ENCODE results near the gene KIAA0232. TPM values are rescaled to one million over a fixed set of nuclear protein-coding genes. Genes with fewer than 3 reads are reported as not detected.

Gene KIAA0232
- total RNA-seq, 1 experiment from 2014 or later, result 5.5 TPM

DNA sequence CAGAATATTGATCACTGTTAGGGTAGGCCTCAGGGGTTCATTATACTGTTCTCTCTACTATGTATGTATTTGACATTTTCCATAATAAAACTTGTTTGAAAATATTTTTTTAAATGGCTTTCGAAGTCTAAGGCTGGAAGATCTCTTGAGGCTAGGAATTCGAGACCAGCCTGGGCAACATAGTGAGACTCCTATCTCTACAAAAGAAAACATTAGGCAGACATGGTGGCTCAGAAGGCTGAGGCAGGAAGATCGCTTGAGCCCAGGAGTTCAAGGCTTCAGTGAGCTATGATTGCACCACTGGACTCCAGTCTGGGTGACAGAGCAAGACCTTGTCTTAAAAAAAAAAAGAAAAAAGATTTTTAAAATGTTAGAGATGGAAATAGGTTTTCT is 111.6 kb downstream of the KIAA0232 start:
- H3F3A ChIP-seq (ENCODE audit: low read length, unreplicated experiment), result no peaks in the 10 kb centered on the region
- H3K9me3 ChIP-seq (ENCODE audit: low read length), result no peaks in the 10 kb centered on the region
- H3K4me2 ChIP-seq (ENCODE audit: low read length), result no peak overlapping the region
- no peaks in the 10 kb centered on the region for H3K9me2 ChIP-seq (replicated peaks; ENCODE audit: low read length)
- CTCF ChIA-PET, result interaction anchor here (0.6 kb wide), 1 partner anchor 925 kb away, joined by 4 read pairs; no protein-coding TSS in a partner anchor
- DNase-seq (no peak), ATAC-seq (no peak)
- BruUV-seq (replicated peaks), result no TSS peak
- intact Hi-C loops (cut with micrococcal nuclease), result no loop called here
- no peak overlapping the region for H3K27ac ChIP-seq (ENCODE audit: low read length)
- no peaks in the 10 kb centered on the region for H4K20me1 ChIP-seq (ENCODE audit: low read length)
- TF ChIP-seq, protein P1, sequence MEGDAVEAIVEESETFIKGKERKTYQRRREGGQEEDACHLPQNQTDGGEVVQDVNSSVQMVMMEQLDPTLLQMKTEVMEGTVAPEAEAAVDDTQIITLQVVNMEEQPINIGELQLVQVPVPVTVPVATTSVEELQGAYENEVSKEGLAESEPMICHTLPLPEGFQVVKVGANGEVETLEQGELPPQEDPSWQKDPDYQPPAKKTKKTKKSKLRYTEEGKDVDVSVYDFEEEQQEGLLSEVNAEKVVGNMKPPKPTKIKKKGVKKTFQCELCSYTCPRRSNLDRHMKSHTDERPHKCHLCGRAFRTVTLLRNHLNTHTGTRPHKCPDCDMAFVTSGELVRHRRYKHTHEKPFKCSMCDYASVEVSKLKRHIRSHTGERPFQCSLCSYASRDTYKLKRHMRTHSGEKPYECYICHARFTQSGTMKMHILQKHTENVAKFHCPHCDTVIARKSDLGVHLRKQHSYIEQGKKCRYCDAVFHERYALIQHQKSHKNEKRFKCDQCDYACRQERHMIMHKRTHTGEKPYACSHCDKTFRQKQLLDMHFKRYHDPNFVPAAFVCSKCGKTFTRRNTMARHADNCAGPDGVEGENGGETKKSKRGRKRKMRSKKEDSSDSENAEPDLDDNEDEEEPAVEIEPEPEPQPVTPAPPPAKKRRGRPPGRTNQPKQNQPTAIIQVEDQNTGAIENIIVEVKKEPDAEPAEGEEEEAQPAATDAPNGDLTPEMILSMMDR (conservative IDR thresholded peaks at IDR 0.05; ENCODE audit: low read depth, low read length), result no peak
- no peak for TF ChIP-seq EZH2phosphoT487 (IDR thresholded peaks at IDR 0.05; ENCODE audit: borderline replicate concordance, low read length)
- no peak for TF ChIP-seq EZH2 (IDR thresholded peaks at IDR 0.05; ENCODE audit: low read length, unreplicated experiment)
- no peak overlapping the region for H2AFZ ChIP-seq (ENCODE audit: low read length)
- H3K4me3 ChIP-seq (ENCODE audit: low read length), result no peak overlapping the region
- POLR2A ChIA-PET (ENCODE audit: unreplicated experiment), result no interaction called here
- H3K27me3 ChIP-seq (ENCODE audit: low read length), result no peaks in the 10 kb centered on the region
- peaks cover 6% of the 10 kb centered on the region; the same call in 1 of the 2 replicates for H3K4me1 ChIP-seq (ENCODE audit: insufficient read depth, low read length)
- no peaks in the 10 kb centered on the region for H3K36me3 ChIP-seq (ENCODE audit: low read depth, low read length)
- H3K9ac ChIP-seq (ENCODE audit: low read length), result no peak overlapping the region
- H3K79me2 ChIP-seq (ENCODE audit: low read length), result no peaks in the 10 kb centered on the region

DNA sequence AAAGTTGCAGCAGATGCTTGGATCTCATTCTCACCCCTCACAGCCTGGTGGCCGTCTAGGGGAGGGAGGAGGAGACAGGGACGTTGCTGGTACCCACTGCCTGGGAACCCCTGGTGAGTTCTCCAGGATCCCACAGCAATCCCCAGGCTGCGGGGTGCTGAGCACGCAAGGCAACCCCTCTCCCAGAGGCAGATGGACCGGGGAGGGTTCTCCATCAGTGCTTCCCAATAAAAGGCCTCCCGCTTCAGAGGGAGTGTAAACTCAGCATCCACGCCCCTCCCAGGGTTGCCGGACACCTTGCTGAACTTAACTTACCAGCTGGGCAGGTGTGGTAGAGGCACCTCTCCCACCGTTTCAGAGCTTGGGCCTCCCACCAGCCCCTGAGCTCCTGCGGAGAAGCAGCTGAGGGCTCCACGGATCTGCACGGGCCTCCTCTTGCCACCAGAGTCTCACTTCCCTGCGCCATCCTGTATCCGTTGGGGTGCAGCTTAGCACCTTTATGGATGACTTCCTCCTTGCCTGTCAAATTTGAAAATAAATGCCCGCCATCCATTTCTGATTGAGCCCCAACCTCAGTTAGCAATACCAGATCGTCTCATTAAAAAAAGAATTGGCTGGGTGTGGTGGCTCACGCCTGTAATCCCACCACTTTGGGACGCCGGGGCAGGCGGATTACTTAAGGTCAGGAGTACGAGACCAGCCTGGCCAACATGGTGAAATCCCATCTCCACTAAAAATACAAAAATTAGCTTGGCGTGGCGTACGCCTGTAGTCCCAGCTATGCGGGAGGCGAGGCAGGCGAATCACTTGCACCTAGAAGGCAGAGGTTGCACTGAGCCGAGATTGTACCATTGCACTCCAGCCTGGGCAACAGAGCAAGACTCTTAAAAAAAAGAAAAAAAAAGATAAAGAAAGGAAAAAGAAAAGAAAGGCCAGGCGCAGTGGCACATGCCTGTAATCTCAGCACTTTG is 112.3 kb downstream of the KIAA0232 start:
- Histone ChIP-seq H3F3A (ENCODE audit: low read length, unreplicated experiment) (no peaks in the 10 kb centered on the region), H3K36me3 (ENCODE audit: low read depth, low read length) (no peaks in the 10 kb centered on the region), H3K9me2 (replicated peaks; ENCODE audit: low read length) (no peaks in the 10 kb centered on the region), H3K27me3 (ENCODE audit: low read length) (no peaks in the 10 kb centered on the region), H3K4me3 (ENCODE audit: low read length) (no peak overlapping the region), H3K79me2 (ENCODE audit: low read length) (no peaks in the 10 kb centered on the region), H3K4me2 (ENCODE audit: low read length) (no peak overlapping the region), H3K9ac (ENCODE audit: low read length) (no peak overlapping the region), H4K20me1 (ENCODE audit: low read length) (no peaks in the 10 kb centered on the region), H3K9me3 (ENCODE audit: low read length) (no peaks in the 10 kb centered on the region), H2AFZ (ENCODE audit: low read length) (no peak overlapping the region), H3K4me1 (ENCODE audit: insufficient read depth, low read length) (peaks cover 6% of the 10 kb centered on the region; the same call in 1 of the 2 replicates), H3K27ac (ENCODE audit: low read length) (no peak overlapping the region)
- TF ChIP-seq, protein P1 (conservative IDR thresholded peaks at IDR 0.05; ENCODE audit: low read depth, low read length), result no peak
- TF ChIP-seq EZH2 (IDR thresholded peaks at IDR 0.05; ENCODE audit: low read length, unreplicated experiment) (no peak), EZH2phosphoT487 (IDR thresholded peaks at IDR 0.05; ENCODE audit: borderline replicate concordance, low read length) (no peak)
- intact Hi-C loops (cut with micrococcal nuclease), result no loop called here
- ChIA-PET POLR2A (ENCODE audit: unreplicated experiment) (no interaction called here), CTCF (no interaction called here)
- DNase-seq, result no peak
- no peak for ATAC-seq
- BruUV-seq (replicated peaks), result no TSS peak

DNA sequence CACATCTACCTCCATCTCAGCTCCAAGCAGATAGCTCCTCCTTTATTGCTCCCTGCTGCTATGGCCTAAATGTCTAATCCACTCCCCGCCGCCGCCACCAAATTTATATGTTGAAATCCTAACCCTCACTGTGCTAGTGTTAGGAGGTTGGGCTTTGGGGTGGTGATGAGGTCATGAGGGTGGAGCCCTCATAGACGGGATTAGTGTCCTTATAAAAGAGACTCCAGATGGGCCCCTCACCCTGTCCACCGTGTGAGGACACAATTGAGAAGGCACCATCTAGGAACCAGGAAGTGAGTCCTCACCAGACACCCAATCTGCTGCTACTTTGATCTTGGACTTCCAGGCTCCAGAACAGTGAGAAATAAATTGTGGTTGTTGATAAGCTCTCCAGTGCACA is 113.5 kb downstream of the KIAA0232 start:
- no peak for TF ChIP-seq EZH2phosphoT487 (IDR thresholded peaks at IDR 0.05; ENCODE audit: borderline replicate concordance, low read length)
- no peak overlapping the region for H3K9ac ChIP-seq (ENCODE audit: low read length)
- POLR2A ChIA-PET (ENCODE audit: unreplicated experiment), result no interaction called here
- ATAC-seq (no peak), DNase-seq (no peak)
- H3K79me2 ChIP-seq (ENCODE audit: low read length), result no peaks in the 10 kb centered on the region
- H3K9me3 ChIP-seq (ENCODE audit: low read length), result no peaks in the 10 kb centered on the region
- BruUV-seq (replicated peaks), result no TSS peak
- H3K27me3 ChIP-seq (ENCODE audit: low read length), result no peaks in the 10 kb centered on the region
- no peak overlapping the region for H3K4me3 ChIP-seq (ENCODE audit: low read length)
- H3F3A ChIP-seq (ENCODE audit: low read length, unreplicated experiment), result no peaks in the 10 kb centered on the region
- H4K20me1 ChIP-seq (ENCODE audit: low read length), result no peaks in the 10 kb centered on the region
- H2AFZ ChIP-seq (ENCODE audit: low read length), result no peak overlapping the region
- H3K9me2 ChIP-seq (replicated peaks; ENCODE audit: low read length), result no peaks in the 10 kb centered on the region
- peaks cover 6% of the 10 kb centered on the region; the same call in 1 of the 2 replicates for H3K4me1 ChIP-seq (ENCODE audit: insufficient read depth, low read length)
- no peak overlapping the region for H3K27ac ChIP-seq (ENCODE audit: low read length)
- CTCF ChIA-PET, result no interaction called here
- H3K4me2 ChIP-seq (ENCODE audit: low read length), result no peak overlapping the region
- intact Hi-C loops (cut with micrococcal nuclease), result no loop called here
- H3K36me3 ChIP-seq (ENCODE audit: low read depth, low read length), result no peaks in the 10 kb centered on the region
